ENCODE measurements around the gene APOL2.
"Not testable (repeated sequence)": the region's sequence is repeated elsewhere in the genome, so short reads cannot be mapped to it uniquely, and the experiment has no call there.

Gene APOL2

GRCh38 chr22:36244522-36245391 lies 5.4 kb upstream of the APOL2 start:
- H3K36me3 Mint-ChIP-seq (ENCODE audit: low read depth): no peaks in the 10 kb centered on the region
- peaks cover 1% of the 10 kb centered on the region for H3K27me3 Mint-ChIP-seq
- no peak overlapping the region for H3K4me3 Mint-ChIP-seq
- no peak overlapping the region for H3K27ac Mint-ChIP-seq
- H3K4me1 Mint-ChIP-seq (ENCODE audit: low read depth): peaks cover 16% of the 10 kb centered on the region
- intact Hi-C loops (cut with micrococcal nuclease): no loop called here
- no peaks in the 10 kb centered on the region for H3K9me3 Mint-ChIP-seq

DNA sequence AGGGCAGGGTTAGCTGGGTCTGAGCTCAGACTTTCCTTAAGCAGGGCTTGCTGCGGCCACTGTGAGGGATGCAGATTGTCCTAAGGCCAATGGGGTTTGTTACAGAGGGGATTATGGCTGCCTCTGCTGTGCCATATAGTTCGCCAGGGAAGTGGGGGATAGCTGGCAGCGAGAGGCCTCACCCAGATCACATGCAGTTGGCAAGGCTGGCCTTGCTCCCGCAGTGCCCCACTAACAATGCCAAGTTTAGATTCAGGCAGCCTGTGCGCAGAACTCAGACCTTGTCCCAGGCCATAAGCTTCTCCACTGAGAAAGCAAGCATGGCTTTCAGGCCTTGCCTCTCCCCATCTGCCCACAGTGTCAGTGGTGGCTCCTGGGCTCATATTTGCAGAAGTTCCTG lies 4.7 kb upstream of the APOL2 start:
- Mint-ChIP-seq H3K4me1 (ENCODE audit: low read depth) (peaks cover 20% of the 10 kb centered on the region), H3K36me3 (ENCODE audit: low read depth) (peaks cover 4% of the 10 kb centered on the region), H3K27me3 (peaks cover 1% of the 10 kb centered on the region), H3K4me3 (no peak overlapping the region), H3K27ac (no peak overlapping the region), H3K9me3 (no peaks in the 10 kb centered on the region)
- intact Hi-C loops (cut with micrococcal nuclease): no loop called here

DNA sequence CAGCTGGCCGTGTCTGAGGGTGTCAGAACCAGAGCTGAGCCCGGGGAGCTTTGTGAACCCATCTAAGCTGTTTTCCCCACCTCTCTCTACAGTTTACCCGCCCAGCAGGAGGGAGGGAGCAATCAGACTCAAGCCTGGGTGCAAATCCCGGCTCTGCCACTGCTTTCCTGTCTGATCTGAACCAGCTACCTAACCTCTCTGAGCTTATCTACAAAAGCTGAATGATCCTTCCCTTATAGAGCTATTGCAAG lies 252 bp downstream of the APOL2 start:
- Mint-ChIP-seq H3K4me1 (ENCODE audit: low read depth) (peaks cover 60% of the 10 kb centered on the region), H3K36me3 (ENCODE audit: low read depth) (peaks cover 53% of the 10 kb centered on the region)

GRCh38 chr22:36238373-36239149 lies 766 bp downstream of the APOL2 start:
- intact Hi-C loops (cut with micrococcal nuclease): loop anchor here (5.0 kb wide), 1 partner anchor 41 kb away; no protein-coding TSS in a partner anchor
- Mint-ChIP-seq H3K9me3 (no peaks in the 10 kb centered on the region), H3K27ac (peak overlapping the region; percentile 94), H3K4me3 (peak overlapping the region; percentile 98), H3K4me1 (ENCODE audit: low read depth) (peaks cover 60% of the 10 kb centered on the region), H3K27me3 (peaks cover 1% of the 10 kb centered on the region), H3K36me3 (ENCODE audit: low read depth) (peaks cover 59% of the 10 kb centered on the region)

More for the DNA sequence above, 252 bp downstream of the APOL2 start:
- H3K4me3 Mint-ChIP-seq: peak overlapping the region; percentile 98
- H3K9me3 Mint-ChIP-seq: no peaks in the 10 kb centered on the region
- peaks cover 1% of the 10 kb centered on the region for H3K27me3 Mint-ChIP-seq
- intact Hi-C loops (cut with micrococcal nuclease): loop anchor here (5.0 kb wide), 1 partner anchor 42 kb away; no protein-coding TSS in a partner anchor
- peak overlapping the region; percentile 94 for H3K27ac Mint-ChIP-seq

DNA sequence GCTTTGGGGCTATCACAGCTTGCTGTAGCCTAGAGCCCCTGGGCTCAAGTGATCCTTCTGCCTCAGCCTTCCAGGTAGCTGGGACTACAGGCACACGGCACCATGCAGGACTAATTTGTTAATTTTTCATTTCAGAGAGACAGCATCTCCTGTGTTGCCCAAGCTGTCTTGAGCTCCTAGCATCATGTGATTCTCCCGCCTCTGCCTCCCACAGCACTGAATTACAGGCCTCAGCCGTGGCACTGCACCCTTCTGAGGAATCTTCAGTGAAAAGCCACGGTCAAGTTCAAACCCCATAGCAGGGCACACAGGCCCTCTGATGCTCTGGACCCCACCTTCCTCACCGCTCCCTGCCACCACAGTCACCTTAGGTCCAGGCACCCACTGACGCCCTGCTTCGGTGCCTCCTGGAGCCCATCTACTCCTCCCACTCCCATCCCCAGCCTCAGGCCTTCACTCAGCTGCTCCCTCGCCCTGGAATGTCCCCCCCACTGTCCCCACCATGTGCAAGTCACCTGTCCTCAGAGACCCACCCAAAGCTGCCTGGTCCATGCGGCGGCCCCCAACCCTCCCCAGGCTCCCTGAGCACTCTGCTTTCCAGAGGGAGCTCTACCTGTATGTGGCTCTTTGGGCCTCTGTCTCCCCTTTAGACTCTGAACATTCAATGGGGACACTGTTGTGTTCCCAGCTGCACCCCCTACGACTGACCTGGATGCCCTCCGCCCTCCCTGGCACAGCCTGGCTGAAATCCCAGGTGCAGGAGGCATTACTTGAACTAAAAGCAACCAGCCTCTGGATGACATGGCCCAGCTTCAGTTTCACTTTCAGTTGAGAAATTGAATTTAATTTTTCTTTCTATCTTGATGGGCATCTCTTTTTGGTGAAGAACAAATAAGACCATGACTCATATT lies 1.6 kb downstream of the APOL2 start:
- peaks cover 67% of the 10 kb centered on the region for H3K36me3 Mint-ChIP-seq (ENCODE audit: low read depth)
- intact Hi-C loops (cut with micrococcal nuclease): loop anchor here (5.0 kb wide), 1 partner anchor 40 kb away; no protein-coding TSS in a partner anchor
- H3K27me3 Mint-ChIP-seq: peaks cover 1% of the 10 kb centered on the region
- H3K27ac Mint-ChIP-seq: peak overlapping the region; percentile 94
- peak overlapping the region; percentile 98 for H3K4me3 Mint-ChIP-seq
- H3K9me3 Mint-ChIP-seq: no peaks in the 10 kb centered on the region
- peaks cover 66% of the 10 kb centered on the region for H3K4me1 Mint-ChIP-seq (ENCODE audit: low read depth)

DNA sequence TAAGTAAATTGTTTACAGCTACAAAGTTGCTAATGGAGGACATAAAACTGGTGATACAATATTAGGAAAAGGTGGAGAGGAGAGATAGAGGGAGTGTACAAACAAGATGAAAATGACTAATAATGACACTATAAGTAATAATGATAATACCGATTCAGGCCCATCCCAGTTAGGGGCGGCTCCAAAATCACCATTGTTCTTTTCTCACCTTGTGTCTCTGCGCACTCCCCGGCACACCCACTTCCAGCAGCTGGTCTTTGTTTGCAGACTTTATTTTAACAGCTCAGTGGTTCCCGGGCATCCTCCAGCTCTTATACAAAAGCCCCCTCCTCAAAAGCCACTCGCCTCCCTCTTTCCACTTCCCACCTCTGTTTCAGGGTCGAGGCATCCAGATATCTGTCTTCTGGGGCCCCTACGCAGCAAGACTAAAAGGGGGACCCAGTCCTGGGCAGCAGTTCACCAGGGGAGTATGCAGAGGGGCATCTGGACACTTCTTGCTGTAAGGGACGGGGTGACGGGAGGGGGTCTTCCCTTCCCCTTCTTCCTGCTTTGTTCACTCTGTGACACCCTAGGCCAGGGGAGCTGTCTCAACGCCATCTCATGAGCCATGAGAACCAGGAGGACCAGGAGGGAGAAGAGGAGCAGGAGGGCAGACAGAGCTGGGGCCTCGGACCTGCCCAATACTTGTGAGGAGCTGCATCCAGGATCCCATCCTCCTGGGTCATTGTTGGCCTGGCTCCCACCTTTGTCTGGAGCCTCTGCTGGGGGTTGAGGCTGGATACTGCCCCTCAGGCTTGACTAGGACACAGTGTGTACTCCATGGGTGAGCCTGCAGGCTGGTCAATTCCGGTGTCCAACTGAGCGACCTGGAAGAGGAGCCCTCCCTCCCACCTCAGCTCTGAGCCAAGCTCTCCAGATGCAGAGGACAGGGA lies 2.7 kb downstream of the APOL2 start:
- Mint-ChIP-seq H3K27ac (no peak overlapping the region), H3K9me3 (no peaks in the 10 kb centered on the region), H3K4me1 (ENCODE audit: low read depth) (peaks cover 73% of the 10 kb centered on the region), H3K36me3 (ENCODE audit: low read depth) (peaks cover 78% of the 10 kb centered on the region), H3K27me3 (no peaks in the 10 kb centered on the region), H3K4me3 (no peak overlapping the region)
- intact Hi-C loops (cut with micrococcal nuclease): loop anchor here (5.0 kb wide), 1 partner anchor 39 kb away; no protein-coding TSS in a partner anchor

GRCh38 chr22:36235585-36235984 lies 3.7 kb downstream of the APOL2 start:
- intact Hi-C loops (cut with micrococcal nuclease): loop anchor here (5.0 kb wide), 1 partner anchor 38 kb away; no protein-coding TSS in a partner anchor
- peaks cover 88% of the 10 kb centered on the region for H3K36me3 Mint-ChIP-seq (ENCODE audit: low read depth)
- no peaks in the 10 kb centered on the region for H3K9me3 Mint-ChIP-seq
- no peak overlapping the region for H3K4me3 Mint-ChIP-seq
- H3K4me1 Mint-ChIP-seq (ENCODE audit: low read depth): peaks cover 73% of the 10 kb centered on the region
- H3K27ac Mint-ChIP-seq: no peak overlapping the region
- no peaks in the 10 kb centered on the region for H3K27me3 Mint-ChIP-seq

DNA sequence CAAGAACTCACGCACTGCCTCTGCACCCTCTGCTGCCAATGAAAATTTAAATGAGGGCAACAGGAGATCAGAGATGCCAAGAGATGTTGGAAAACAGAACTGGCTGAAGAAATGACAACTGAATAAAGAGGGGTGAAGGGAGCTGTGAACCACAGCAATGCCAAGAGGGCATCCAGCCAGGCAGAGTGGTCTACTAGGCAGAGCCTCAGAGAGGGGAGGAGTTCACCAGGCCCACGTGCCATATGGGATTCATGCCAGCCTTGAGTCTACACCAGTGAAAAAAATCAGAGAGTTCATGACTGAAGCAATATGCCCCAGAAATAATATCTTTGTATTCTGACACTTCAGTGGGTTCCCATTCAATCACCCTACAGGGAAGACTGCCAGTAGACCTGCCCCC lies 4.4 kb downstream of the APOL2 start:
- no peak overlapping the region for H3K27ac Mint-ChIP-seq
- H3K4me3 Mint-ChIP-seq: no peak overlapping the region
- no peaks in the 10 kb centered on the region for H3K9me3 Mint-ChIP-seq
- H3K4me1 Mint-ChIP-seq (ENCODE audit: low read depth): peaks cover 70% of the 10 kb centered on the region
- intact Hi-C loops (cut with micrococcal nuclease): loop anchor here (5.0 kb wide), 1 partner anchor 38 kb away; no protein-coding TSS in a partner anchor
- peaks cover 95% of the 10 kb centered on the region for H3K36me3 Mint-ChIP-seq (ENCODE audit: low read depth)
- H3K27me3 Mint-ChIP-seq: no peaks in the 10 kb centered on the region

GRCh38 chr22:36234213-36234612 lies 5.1 kb downstream of the APOL2 start:
- no peaks in the 10 kb centered on the region for H3K27me3 Mint-ChIP-seq
- peaks cover 64% of the 10 kb centered on the region for H3K4me1 Mint-ChIP-seq (ENCODE audit: low read depth)
- intact Hi-C loops (cut with micrococcal nuclease): no loop called here
- no peaks in the 10 kb centered on the region for H3K9me3 Mint-ChIP-seq
- no peak overlapping the region for H3K4me3 Mint-ChIP-seq
- H3K27ac Mint-ChIP-seq: no peak overlapping the region
- H3K36me3 Mint-ChIP-seq (ENCODE audit: low read depth): peaks cover 100% of the 10 kb centered on the region

DNA sequence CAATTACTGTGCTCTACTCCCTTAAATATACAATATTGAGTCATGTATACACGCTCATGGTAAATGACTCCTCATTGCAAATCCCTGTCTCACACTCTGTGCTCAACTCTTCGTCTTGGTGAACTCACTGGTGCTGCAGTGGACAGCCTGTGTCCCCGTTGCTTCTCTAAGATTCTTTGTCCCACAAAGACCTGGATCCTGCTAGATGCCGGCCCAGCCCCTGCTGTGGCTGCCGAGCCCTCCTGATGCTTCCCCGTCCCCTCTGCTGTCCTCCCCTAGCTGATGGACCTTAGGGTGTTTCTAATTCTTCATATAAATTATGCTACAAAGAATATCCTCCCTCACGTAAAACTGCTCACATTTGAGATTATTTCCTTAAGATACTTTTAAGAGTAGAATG lies 5.5 kb downstream of the APOL2 start:
- H3K27ac Mint-ChIP-seq: no peak overlapping the region
- no peaks in the 10 kb centered on the region for H3K9me3 Mint-ChIP-seq
- no peaks in the 10 kb centered on the region for H3K27me3 Mint-ChIP-seq
- intact Hi-C loops (cut with micrococcal nuclease): no loop called here
- H3K4me3 Mint-ChIP-seq: no peak overlapping the region
- peaks cover 64% of the 10 kb centered on the region for H3K4me1 Mint-ChIP-seq (ENCODE audit: low read depth)
- H3K36me3 Mint-ChIP-seq (ENCODE audit: low read depth): peaks cover 100% of the 10 kb centered on the region

- peaks cover 100% of the 10 kb centered on the region for H3K36me3 Mint-ChIP-seq (ENCODE audit: low read depth)
- intact Hi-C loops (cut with micrococcal nuclease): no loop called here
Observed at GRCh38 chr22:36232715-36233401, 6.5 kb downstream of the APOL2 start.

DNA sequence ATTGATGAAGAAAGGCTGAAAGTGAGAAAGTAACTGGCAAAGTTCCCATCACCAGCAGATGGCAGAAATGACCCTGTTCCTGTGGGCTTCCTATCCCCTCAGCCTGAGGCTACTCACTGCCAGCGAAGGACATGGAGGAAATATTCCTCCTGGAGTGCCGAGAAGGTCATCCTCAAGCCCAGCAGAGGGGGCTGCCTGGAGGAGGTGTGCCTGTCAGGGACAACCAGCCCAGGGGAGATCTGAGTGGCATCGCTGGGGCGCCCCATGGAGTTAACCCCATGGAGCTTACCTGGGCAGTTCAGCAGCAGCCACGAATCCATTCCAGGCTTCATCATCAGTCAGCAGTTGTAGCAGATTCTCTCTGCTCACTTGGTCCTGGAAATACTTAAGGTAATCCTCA lies 8.3 kb downstream of the APOL2 start:
- H3K27me3 Mint-ChIP-seq; H3K9me3 Mint-ChIP-seq; intact Hi-C loops (cut with micrococcal nuclease); H3K27ac Mint-ChIP-seq; H3K4me3 Mint-ChIP-seq: not testable (repeated sequence)
- Mint-ChIP-seq H3K36me3 (ENCODE audit: low read depth) (peaks cover 100% of the 10 kb centered on the region), H3K4me1 (ENCODE audit: low read depth) (peaks cover 43% of the 10 kb centered on the region)

More at GRCh38 chr22:36232715-36233401, 6.5 kb downstream of the APOL2 start:
- Mint-ChIP-seq H3K9me3 (no peaks in the 10 kb centered on the region), H3K4me1 (ENCODE audit: low read depth) (peaks cover 55% of the 10 kb centered on the region), H3K4me3 (no peak overlapping the region), H3K27ac (no peak overlapping the region), H3K27me3 (no peaks in the 10 kb centered on the region)
